Skeletal muscle cell (primary cell): ENCODE data around the gene BICD2.
"Not testable (repeated sequence)": the region's sequence is repeated elsewhere in the genome, so short reads cannot be mapped to it uniquely, and the experiment has no call there.

ENCODE experiments used
- DNase-seq: peaks from one replicate; pipeline ENCODE4 v3.0.0-alpha.2; 2010; ENCODE audit warnings: low read depth
- H3K4me3 ChIP-seq: 2 replicates; pipeline ENCODE4 v1.5.1; 2011; ENCODE audit warnings: low read depth, mild to moderate bottlenecking, control low read depth, low read length, moderate library complexity

BICD2 gene

GRCh38 chr9:92773810-92774209 is 9.2 kb upstream of the BICD2 start:
- DNase-seq: no peak

GRCh38 chr9:92771309-92771708 is 6.7 kb upstream of the BICD2 start:
- H3K4me3 ChIP-seq: no peak overlapping the region
- no peak for DNase-seq

More at GRCh38 chr9:92773810-92774209, 9.2 kb upstream of the BICD2 start:
- H3K4me3 ChIP-seq: no peak overlapping the region

- no peak for DNase-seq
- H3K4me3 ChIP-seq: no peak overlapping the region
These were observed 5.8 kb upstream of the BICD2 start for GRCh38 chr9:92770360-92770995.

- H3K4me3 ChIP-seq: no peak overlapping the region
- DNase-seq: no peak
These were observed 5.3 kb upstream of the BICD2 start for GRCh38 chr9:92769990-92770359.

- no peak overlapping the region for H3K4me3 ChIP-seq
These were observed 4.7 kb upstream of the BICD2 start for GRCh38 chr9:92769286-92769685.

GRCh38 chr9:92768816-92769215 is 4.2 kb upstream of the BICD2 start:
- H3K4me3 ChIP-seq: not testable (repeated sequence)

More at GRCh38 chr9:92769286-92769685, 4.7 kb upstream of the BICD2 start:
- no peak for DNase-seq

GRCh38 chr9:92767066-92768054 is 2.7 kb upstream of the BICD2 start:
- no peak overlapping the region for H3K4me3 ChIP-seq
- no peak for DNase-seq

More at GRCh38 chr9:92768816-92769215, 4.2 kb upstream of the BICD2 start:
- not testable (repeated sequence) for DNase-seq

- H3K4me3 ChIP-seq: peak overlapping the region; percentile 92
- DNase-seq: peak; percentile 92
These were observed 629 bp upstream of the BICD2 start for GRCh38 chr9:92764988-92765936.

- no peak for DNase-seq
- H3K4me3 ChIP-seq: peak overlapping the region; percentile 92
These were observed 782 bp downstream of the BICD2 start for GRCh38 chr9:92763721-92764380.

GRCh38 chr9:92762781-92763708 is 1.6 kb downstream of the BICD2 start:
- no peak for DNase-seq
- peak overlapping the region; percentile 92 for H3K4me3 ChIP-seq

- no peak for DNase-seq
- no peak overlapping the region for H3K4me3 ChIP-seq
These were observed 2.4 kb downstream of the BICD2 start for GRCh38 chr9:92762196-92762595.

GRCh38 chr9:92761686-92762085 is 2.9 kb downstream of the BICD2 start:
- no peak for DNase-seq
- no peak overlapping the region for H3K4me3 ChIP-seq

GRCh38 chr9:92760494-92760893 is 4.1 kb downstream of the BICD2 start:
- H3K4me3 ChIP-seq: no peak overlapping the region
- DNase-seq: no peak

- no peak overlapping the region for H3K4me3 ChIP-seq
- no peak for DNase-seq
These were observed 4.6 kb downstream of the BICD2 start for GRCh38 chr9:92760070-92760469.

GRCh38 chr9:92759446-92759845 is 5.2 kb downstream of the BICD2 start:
- no peak for DNase-seq
- no peak overlapping the region for H3K4me3 ChIP-seq

- DNase-seq: no peak
- H3K4me3 ChIP-seq: no peak overlapping the region
These were observed 7.8 kb downstream of the BICD2 start for GRCh38 chr9:92756792-92757191.

GRCh38 chr9:92754091-92754745 is 10.4 kb downstream of the BICD2 start:
- no peak for DNase-seq
- no peak overlapping the region for H3K4me3 ChIP-seq
